Measurements from ENCODE around the gene IRAK1. TPM values are rescaled to one million over a fixed set of nuclear protein-coding genes. Genes with fewer than 3 reads are reported as not detected.

The IRAK1 gene
- total RNA-seq, 4 donors from 2014 or later: 33.0 to 84.7 (median 41.6) TPM

- Histone ChIP-seq H3K4me1 (peaks cover 9 to 93% (median 30%) of the 10 kb centered on the region in 3 donors), H3K4me3 (no peak overlapping the region), H3K9me3 (no peaks in the 10 kb centered on the region), H3K36me3 (no peaks in the 10 kb centered on the region), H3K27me3 (no peaks in the 10 kb centered on the region), H3K27ac (peak overlapping the region; percentile 53 to 74 (median 70))
- TF ChIP-seq POLR2AphosphoS5 (IDR thresholded peaks at IDR 0.05): peak; percentile 48
- TF ChIP-seq CTCF (IDR thresholded peaks at IDR 0.05): no peak
- WGBS, 2 donors (ENCODE audit: low coverage in 1 of 2): 25 to 46% methylated on average over 4 to 5 of the region's 5 CpGs
- ATAC-seq: peak; percentile 47
These were observed 23.5 kb upstream of the IRAK1 start for GRCh38 chrX:154043003-154043763.

- Histone ChIP-seq H3K36me3 (no peaks in the 10 kb centered on the region), H3K27me3 (no peaks in the 10 kb centered on the region), H3K9me3 (no peaks in the 10 kb centered on the region), H3K27ac (peak overlapping the region in 3 of 4 donors; percentile 43 to 74 (median 70)), H3K4me1 (peaks cover 3 to 78% (median 20%) of the 10 kb centered on the region in 3 donors), H3K4me3 (no peak overlapping the region)
- ATAC-seq: no peak
- no peak for TF ChIP-seq CTCF (IDR thresholded peaks at IDR 0.05)
- TF ChIP-seq EP300 (IDR thresholded peaks at IDR 0.05): no peak
- no peak for TF ChIP-seq POLR2A (IDR thresholded peaks at IDR 0.05)
- TF ChIP-seq POLR2AphosphoS5 (IDR thresholded peaks at IDR 0.05): no peak
- 47 to 76% methylated on average over 3 to 13 of the region's 13 CpGs for WGBS, 2 donors (ENCODE audit: low coverage in 1 of 2)
These were observed 21.2 kb upstream of the IRAK1 start for GRCh38 chrX:154040863-154041262.

GRCh38 chrX:154040307-154040756, 20.6 kb upstream of the IRAK1 start:
- ATAC-seq: peak; percentile 57
- 6 to 38% methylated on average over 2 to 4 of the region's 7 CpGs for WGBS, 2 donors (ENCODE audit: low coverage in 1 of 2)
- H3K9me3 ChIP-seq: no peaks in the 10 kb centered on the region
- H3K36me3 ChIP-seq: no peaks in the 10 kb centered on the region
- no peaks in the 10 kb centered on the region for H3K27me3 ChIP-seq
- peak overlapping the region in 3 of 4 donors; percentile 43 to 74 (median 70) for H3K27ac ChIP-seq
- H3K4me1 ChIP-seq: peaks cover 3 to 79% (median 20%) of the 10 kb centered on the region in 3 donors
- H3K4me3 ChIP-seq: no peak overlapping the region
- peak; percentile 26 for TF ChIP-seq POLR2AphosphoS5 (IDR thresholded peaks at IDR 0.05)
- TF ChIP-seq CTCF (IDR thresholded peaks at IDR 0.05): no peak

GRCh38 chrX:154039577-154039976, 19.9 kb upstream of the IRAK1 start:
- no peaks in the 10 kb centered on the region for H3K9me3 ChIP-seq
- peaks cover 3 to 79% (median 20%) of the 10 kb centered on the region in 3 donors for H3K4me1 ChIP-seq
- no peaks in the 10 kb centered on the region for H3K27me3 ChIP-seq
- H3K36me3 ChIP-seq: no peaks in the 10 kb centered on the region
- TF ChIP-seq POLR2AphosphoS5 (IDR thresholded peaks at IDR 0.05) (no peak), EP300 (IDR thresholded peaks at IDR 0.05) (no peak), CTCF (IDR thresholded peaks at IDR 0.05) (no peak), POLR2A (IDR thresholded peaks at IDR 0.05) (no peak)
- no peak overlapping the region for H3K4me3 ChIP-seq
- no peak for ATAC-seq
- peak overlapping the region in 3 of 4 donors; percentile 43 to 74 (median 70) for H3K27ac ChIP-seq
- 94% methylated on average over 2 of the region's 11 CpGs; no CpG with 5 or more reads in 1 of the 2 donors for WGBS, 2 donors (ENCODE audit: low coverage in 1 of 2)

- H3K4me1 ChIP-seq: peaks cover 3 to 79% (median 20%) of the 10 kb centered on the region in 3 donors
These were observed 19.0 kb upstream of the IRAK1 start for GRCh38 chrX:154038656-154039055.

More at GRCh38 chrX:154038656-154039055, 19.0 kb upstream of the IRAK1 start:
- TF ChIP-seq POLR2AphosphoS5 (IDR thresholded peaks at IDR 0.05): no peak
- no peak for TF ChIP-seq POLR2A (IDR thresholded peaks at IDR 0.05)
- no peak for TF ChIP-seq CTCF (IDR thresholded peaks at IDR 0.05)
- TF ChIP-seq EP300 (IDR thresholded peaks at IDR 0.05): no peak
- Histone ChIP-seq H3K27me3 (no peaks in the 10 kb centered on the region), H3K27ac (no peak overlapping the region), H3K4me3 (no peak overlapping the region), H3K36me3 (no peaks in the 10 kb centered on the region), H3K9me3 (no peaks in the 10 kb centered on the region)
- no peak for ATAC-seq
- 73 to 81% methylated on average over 4 of the region's 5 CpGs for WGBS, 2 donors (ENCODE audit: low coverage in 1 of 2)

Data from gastroesophageal sphincter (tissue), 4 donors.